GF-D8 (cell line): ENCODE data around the gene CAPN12.
"Not testable (repeated sequence)": the region's sequence is repeated elsewhere in the genome, so short reads cannot be mapped to it uniquely, and the experiment has no call there.

Source experiments
- DNase-seq: peaks from one replicate; lab custom pipeline; 2025; lab: John Stamatoyannopoulos, UW

Gene CAPN12

GRCh38 chr19:38770228-38770948, 26.1 kb upstream of the CAPN12 start:
- not testable (repeated sequence) for DNase-seq

- DNase-seq: peak; percentile 18
Measured at GRCh38 chr19:38769635-38770211, 25.4 kb upstream of the CAPN12 start.

GRCh38 chr19:38766276-38767047, 22.2 kb upstream of the CAPN12 start:
- DNase-seq: no peak

- no peak for DNase-seq
Measured at GRCh38 chr19:38765214-38765613, 20.9 kb upstream of the CAPN12 start.

- no peak for DNase-seq
Measured at GRCh38 chr19:38763795-38764220, 19.5 kb upstream of the CAPN12 start.

- DNase-seq: not testable (repeated sequence)
Measured at GRCh38 chr19:38761884-38762389, 17.7 kb upstream of the CAPN12 start.

- not testable (repeated sequence) for DNase-seq
Measured at GRCh38 chr19:38760805-38761517, 16.7 kb upstream of the CAPN12 start.

- DNase-seq: no peak
Measured at GRCh38 chr19:38759590-38760003, 15.3 kb upstream of the CAPN12 start.

- not testable (repeated sequence) for DNase-seq
Measured at GRCh38 chr19:38754196-38754595, 9.9 kb upstream of the CAPN12 start.

GRCh38 chr19:38753783-38754182, 9.5 kb upstream of the CAPN12 start:
- DNase-seq: not testable (repeated sequence)

GRCh38 chr19:38745316-38745715, 1.0 kb upstream of the CAPN12 start:
- no peak for DNase-seq

GRCh38 chr19:38744874-38745273, 600 bp upstream of the CAPN12 start:
- DNase-seq: no peak

- DNase-seq: no peak
Measured at GRCh38 chr19:38743394-38744297, 628 bp downstream of the CAPN12 start.

- DNase-seq: no peak
Measured at GRCh38 chr19:38742906-38743305, 1.4 kb downstream of the CAPN12 start.

- DNase-seq: no peak
Measured at GRCh38 chr19:38742296-38742695, 2.0 kb downstream of the CAPN12 start.

- no peak for DNase-seq
Measured at GRCh38 chr19:38741670-38742069, 2.6 kb downstream of the CAPN12 start.

GRCh38 chr19:38740932-38741331, 3.3 kb downstream of the CAPN12 start:
- no peak for DNase-seq

GRCh38 chr19:38740257-38740592, 4.0 kb downstream of the CAPN12 start:
- no peak for DNase-seq

- no peak for DNase-seq
Measured at GRCh38 chr19:38739440-38740256, 4.6 kb downstream of the CAPN12 start.
